Colon (tissue), 2 donors: ENCODE results near the gene PML.

Experiments used
- FAIRE-seq: peaks from 2 replicates; lab custom pipeline; 2012; peaks lifted over from hg19 to GRCh38; lab: Jason Lieb, UNC
- donor health status: control.
- donor health status: control.

Gene PML

DNA sequence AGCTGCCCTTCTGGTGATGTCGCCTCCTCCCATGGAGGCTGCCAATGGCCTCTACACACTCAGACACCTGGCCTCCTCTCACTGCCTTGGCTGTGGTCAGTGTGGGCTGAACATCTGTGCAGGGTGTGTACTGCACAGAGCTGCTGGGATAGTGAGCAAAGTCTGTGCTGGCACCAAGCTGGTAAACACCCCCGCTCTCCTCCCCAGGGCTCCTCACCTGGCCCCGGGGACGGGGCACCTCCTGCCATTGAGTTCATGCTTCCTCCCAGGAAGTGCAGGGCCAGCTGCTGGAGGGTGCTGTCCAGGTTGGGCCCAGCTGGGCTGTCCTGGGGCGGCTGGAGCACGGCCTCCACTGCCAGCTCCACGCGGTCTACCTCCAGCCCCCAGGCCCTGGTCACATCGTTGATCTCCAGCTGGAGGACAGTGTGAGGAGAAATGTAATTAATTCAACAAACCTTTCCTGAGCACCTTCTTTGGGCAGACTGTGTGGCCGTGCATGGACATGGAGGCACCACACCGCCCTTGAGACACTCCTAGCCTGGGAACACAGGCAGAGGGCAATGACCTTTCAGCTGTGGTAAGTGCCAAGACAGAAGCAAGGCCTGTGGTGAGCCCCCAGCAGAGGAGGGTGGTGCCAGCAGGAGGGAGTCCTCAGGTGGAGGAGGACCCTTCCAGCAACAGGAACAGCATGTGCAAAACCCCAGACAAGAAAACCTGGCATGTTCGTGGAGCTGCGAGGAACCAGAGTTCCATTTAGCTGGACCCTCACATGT lies 9.2 kb upstream of the PML start:
- FAIRE-seq, result no peak

DNA sequence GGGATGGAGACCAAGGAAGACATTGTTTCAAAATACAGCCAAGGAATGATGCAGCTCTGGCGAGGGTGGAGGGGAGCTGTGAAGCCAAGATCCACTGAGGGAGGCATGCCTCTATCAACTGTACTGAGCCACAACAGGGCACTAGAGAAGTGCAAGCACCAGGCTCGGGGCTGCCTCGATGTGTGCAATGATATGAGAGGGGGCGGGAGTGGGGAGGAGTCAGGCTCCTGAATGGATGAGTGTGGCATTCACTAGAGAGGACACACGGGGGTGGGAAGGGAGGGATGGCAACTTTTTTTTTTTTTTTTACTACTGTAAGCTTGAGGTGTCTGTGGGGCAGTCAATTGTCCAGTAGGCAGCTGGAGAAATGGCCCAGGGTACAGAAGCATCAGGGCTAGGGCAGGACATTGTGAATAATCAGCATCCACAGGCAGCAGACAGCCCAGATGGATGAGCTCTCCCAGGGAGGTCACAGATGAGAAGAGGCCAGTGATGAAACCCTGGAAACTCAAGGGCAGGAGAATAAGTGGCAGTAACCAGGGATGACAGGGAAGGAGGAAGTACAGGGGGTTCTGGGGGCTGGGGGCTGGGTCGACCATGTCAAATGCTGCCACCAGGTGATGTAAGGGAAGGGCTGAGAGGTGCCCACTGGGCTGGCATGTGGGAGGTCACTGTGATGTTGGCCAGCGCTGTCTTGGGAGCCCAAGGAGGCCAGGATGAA lies 8.3 kb upstream of the PML start:
- no peak for FAIRE-seq

DNA sequence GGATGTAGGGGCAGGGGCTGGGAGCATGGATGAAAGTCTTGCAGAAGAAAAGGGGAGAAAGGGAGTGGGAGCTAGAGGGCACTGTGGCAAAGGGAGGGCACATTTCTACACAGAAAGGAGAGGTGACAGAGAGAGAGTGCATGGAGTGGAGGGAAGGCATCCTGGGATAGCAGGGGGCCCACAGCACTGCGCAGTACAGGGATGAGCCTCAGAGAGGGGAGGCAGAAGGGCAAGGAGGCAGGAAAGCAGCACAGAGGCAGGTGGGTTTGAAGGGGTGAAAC lies 7.8 kb upstream of the PML start:
- FAIRE-seq, result no peak

DNA sequence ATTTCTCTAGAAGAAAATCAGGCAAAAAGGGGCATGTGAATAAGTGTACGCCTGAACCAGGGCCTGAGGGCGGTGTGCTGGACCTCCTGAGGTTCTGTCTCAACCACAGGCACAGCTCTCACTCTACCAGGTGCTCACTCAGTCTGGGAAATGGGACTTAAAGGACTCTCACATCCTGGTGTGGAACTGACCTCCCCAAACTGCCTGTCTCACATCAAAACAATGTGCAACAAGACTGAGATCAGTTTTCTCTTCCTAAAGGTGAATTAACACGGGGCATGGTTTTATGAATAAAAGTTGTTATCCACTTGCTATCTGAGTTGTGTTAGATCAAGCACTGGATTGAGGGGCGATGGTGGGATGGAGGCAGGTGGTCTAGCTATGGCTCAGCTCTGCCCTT lies 7.3 kb upstream of the PML start:
- no peak for FAIRE-seq

DNA sequence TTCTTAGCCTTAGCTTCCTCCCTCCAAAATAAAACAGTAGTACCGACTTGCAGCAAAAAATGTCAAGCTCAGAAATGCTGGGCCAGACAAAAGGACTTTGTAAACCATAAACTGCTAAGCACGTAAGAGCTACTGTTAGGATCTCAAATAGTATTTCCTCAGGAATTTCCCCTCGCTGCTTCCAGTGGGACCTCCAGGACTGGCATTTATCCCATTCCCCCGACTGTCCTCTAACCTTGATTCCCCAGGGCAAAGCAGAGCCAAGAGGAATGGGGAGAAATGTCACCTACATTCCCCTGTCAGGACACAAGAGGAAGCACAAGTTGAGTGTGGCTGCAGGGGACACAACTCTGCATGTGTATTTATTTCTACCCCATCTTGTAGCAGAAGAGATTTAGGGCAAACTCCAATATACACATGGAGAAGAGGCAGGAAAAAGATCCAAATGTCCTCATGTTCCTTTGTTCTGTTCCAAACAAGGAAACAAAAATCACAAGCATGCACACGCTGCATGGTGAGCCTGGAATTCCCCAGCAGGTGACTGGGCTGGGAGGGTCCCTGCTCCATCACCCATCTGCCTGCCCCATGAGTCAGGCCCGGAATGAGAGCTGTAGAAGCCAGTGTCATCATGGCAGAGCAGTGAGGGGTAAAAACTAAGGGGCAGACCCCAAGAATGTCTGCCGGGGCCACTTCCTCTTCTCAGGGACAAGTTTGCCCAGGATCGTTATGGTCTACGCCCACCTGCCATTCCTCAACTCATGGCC lies 6.7 kb upstream of the PML start:
- FAIRE-seq, result no peak

DNA sequence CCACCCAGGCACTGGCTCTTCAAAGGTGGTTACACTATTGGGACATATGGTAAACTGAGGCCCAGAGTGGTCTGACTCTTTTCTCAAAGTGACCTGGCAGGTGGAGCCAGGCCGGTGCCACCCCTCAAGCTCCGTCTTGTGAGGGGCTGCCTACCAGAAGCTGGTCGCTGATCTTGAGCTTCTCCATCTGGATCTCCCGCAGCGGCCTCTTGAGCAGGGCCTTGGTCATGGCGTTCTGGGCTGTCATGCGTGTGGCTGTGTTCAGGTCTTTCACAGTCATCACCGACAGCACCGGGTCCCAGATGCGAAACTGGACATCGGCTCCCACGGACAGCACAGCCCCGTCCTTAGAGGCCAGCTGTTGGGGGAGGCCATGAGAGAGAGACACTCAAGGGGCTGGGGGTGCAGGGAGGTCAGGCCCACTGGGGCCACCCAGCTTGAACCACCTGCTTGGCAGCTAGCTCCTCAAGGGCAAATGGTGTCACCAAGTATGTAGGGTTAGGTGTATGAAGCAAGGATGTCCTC lies 6.0 kb upstream of the PML start:
- FAIRE-seq, result no peak

DNA sequence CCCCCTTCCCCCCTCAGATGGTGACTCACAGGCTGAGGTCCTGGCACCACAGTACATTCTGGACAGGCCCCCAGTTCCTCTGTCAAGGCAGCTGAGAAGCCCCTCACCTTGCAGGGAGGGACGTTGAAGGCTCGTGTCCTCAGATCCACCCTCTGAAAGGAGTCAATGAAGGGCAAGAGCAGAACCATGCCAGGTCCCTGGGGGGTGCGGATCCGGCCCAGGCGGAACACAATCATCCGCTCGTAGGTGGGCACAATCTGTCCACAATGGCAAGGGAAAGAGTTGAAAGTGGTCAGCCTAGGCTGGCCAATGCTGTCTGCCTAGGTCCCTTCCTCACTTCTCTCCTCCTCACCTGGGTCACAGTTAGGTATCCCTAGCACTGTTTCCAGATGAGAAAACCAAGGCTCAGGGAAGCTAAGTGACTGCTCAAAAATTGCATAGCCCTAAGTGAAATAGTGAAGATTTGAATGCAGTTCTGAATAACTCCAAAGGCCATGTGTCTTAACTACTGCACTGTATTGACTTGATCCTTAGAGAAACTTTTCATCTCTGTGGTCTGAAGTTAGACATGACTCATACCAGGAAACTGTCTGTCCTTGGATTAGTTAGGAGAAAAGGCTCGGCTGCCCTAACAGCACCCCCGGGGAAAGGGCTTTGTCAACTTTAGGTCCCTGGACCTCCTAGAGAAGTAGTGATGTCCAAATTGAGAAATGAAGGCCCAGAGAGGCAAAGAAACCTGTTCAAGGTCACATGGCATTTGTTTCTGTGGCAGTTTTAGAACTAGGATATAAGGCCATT lies 5.3 kb upstream of the PML start:
- FAIRE-seq, result no peak

DNA sequence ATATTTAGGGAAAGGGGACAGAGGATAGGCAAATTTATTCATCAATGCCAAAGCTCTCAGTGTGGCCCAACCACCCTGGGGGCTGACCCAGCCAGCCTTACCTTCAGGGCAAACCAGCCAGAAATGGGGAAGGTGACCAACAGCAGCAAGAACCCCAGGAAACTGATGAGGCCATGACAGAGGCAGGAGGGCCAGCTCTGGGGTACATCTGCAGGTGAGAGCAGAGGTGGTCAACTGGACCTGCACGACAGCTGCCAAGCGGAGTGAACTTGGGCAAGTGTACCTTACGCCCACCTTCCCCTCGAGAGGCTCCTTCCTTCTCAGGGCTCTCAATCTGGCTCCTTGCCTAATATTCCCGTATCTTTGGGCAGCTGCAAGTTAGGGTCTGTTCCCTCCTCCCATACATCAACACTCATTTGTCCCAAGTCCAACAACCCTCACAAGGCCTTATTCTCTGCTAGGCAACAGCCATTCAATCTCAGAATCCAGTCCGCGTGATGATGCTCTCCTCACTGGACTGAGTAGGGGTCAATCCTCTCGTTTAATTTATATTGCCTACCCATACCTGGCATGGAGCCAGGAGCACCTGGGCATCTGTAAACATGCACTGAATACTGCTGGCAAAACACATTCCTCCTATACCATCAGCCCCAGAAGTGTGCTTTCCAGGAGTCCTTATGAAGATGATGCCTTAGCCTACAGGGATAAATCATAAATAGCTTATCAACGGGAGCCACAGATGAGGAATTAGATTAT lies 4.1 kb upstream of the PML start:
- FAIRE-seq, result no peak

DNA sequence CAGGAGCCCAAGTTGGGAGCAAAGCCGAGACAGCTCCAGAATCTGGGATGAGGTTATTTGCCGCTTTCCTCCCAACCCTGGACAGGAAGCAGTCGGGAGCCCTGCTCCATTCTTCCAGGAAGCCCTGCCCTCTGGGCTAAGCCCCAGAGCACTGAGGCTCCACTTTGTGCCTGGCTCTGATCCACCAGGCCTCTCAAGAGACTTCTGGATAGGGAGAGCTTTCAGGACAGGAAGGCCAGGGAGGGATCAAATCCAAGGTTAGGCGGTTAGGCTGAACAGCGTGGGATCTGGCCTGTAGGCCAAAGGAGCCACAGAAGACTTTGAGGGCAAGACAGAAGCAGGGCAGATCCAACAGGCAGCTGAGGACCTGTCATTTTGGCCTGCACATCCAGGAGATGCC lies 3.3 kb upstream of the PML start:
- no peak for FAIRE-seq

DNA sequence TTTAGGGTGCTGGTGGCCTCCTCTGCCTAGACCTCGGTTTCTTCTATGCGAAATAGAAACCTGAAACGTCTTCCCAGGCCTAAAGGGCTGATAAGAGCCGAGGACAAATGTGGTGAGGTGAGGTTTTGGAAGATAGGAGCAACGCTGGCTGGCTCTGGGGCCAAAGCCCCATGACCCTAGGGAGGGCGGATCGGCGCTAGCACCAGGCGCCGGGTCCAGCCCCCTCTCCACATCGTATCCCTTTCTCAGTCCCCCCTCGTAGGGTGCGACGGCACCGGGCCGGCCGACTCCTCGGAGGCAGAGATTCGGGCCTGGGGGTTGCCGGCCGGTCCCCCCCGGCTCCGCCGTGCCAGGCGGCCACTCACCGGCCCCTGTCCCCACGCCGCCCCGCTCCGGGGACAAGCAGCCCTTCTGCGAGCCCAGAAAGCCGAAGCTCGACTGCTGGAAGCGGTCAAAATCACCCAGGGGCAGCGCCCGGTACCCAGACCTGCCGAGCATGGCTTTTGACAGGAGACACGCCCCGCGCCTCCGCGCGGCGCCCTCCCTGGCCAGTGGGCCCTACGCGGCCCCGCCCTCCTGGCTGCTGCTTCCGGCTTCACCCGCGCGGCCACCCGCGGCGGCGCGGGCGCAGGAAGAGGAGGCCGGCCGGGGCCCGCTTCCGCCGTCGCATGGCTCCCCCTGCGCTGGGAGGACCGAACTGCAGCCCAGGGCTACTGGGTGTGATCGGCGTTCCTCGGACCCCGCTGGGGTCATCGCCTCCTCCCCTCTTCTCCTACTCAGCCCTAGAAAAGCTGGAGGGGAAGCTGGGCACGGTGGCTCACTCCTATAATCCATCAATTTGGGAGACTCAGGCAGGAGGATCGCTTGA lies 2.6 kb upstream of the PML start, which contains the start of gene STOML1:
Gene STOML1, minus strand, starts transcription at position 570 of the 868 bp plus-strand sequence. Its CDS starts 72 bp downstream, at position 498.
- FAIRE-seq, result no peak

DNA sequence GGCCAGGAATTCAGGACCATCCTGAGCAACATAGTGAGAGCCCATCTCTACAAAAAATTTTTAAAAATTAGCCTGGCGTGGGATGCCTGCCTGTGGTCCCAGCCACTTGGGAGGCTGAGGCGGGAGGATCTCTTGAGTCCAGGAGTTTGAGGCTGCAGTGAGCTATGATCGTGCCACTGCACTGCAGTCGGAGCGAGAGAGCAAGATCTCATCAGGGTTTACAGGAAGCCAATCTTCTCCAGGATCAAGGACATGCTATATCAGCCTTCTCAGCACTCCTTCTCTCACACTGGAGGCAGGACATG lies 2.0 kb upstream of the PML start:
- no peak for FAIRE-seq

DNA sequence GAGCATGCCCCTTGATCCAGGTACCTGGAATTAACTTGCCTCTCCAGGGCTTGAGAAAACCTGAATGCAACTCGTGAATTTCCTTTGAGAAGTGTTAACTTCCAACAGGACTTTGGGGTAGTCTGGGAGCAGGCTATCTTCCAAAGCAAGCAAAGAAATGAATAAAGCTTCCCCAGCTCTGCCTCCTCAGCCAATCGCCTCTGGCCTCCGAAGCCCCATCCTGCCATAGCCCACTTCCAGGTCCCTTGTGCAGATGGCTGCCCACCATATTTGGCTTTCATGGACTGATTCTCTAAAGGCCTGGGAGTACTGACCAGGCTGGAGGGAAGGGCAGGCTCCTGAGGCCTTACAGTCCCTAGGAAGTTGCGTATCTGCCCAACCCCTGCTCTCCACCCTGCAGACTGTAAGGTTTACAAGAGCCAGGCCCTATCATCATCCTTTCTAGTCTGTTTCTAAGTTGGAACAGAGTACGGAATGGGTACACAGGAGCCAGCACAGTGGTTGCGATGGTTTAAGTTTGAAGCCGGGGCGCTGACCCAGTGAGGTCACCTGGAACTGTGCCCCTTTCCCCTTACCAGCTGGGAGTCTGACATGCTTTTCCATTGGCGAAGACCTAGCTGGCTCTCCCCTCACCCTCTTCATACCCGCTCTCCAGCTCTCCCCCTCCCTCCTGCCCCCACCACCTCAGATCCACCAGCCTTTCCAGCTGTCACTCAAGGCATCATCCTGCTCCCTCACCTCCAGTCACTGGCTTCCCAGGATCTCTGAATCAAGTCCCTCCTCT lies 1.1 kb upstream of the PML start:
- FAIRE-seq, result no peak

DNA sequence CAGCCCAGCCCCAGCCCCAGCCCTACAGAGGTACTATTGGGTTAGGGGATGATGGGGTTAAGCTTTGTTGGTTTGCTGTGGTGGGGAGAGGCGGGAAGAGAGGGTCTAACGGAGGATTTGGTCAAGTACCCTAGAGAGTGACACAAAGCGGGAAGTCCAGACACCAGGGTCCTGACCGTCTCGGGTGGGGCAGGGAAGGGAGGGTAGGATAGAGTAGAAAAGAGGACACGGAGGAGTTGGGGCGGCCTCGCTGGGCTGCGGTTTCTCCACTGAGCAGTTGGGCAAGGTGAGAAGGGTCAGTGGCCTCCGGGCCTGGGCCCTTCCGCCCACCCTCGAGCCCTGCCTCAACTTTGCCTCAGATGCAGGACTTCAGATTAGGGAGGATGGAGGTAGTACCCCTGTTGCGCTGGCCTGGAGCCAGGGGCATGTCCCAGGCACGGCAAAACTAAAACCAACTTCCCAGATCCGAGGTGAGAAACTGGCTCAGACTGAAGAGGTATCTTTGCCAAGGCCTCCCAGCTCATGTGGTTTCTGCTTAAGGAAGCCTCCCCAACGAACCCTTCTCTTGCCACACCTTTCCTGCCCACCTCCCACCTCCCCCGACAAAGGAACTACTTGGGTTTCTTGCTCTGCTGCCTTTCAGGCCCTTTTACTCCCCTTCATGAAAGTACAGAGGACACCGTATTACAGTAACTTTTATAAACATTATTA lies 551 bp downstream of the PML start:
- FAIRE-seq, result no peak

DNA sequence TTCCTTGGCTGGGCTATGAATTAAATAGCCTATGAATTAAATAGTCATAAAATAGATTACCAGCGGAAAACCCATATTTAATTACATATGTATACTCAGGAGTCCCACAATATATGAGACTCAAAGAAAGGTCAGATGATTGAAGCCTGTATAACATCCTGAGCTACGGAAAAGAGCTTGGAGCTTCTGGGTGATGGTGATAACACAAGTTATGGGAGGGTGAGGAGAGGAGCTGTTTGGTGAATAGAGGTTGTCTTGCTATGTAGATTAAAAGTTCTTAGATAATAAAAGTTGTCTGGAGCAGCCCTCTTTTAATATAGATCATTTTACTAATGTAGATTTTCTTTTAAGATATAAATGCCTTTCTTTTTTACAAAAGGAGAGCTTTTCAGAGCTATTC lies 1.8 kb downstream of the PML start:
- FAIRE-seq, result no peak

DNA sequence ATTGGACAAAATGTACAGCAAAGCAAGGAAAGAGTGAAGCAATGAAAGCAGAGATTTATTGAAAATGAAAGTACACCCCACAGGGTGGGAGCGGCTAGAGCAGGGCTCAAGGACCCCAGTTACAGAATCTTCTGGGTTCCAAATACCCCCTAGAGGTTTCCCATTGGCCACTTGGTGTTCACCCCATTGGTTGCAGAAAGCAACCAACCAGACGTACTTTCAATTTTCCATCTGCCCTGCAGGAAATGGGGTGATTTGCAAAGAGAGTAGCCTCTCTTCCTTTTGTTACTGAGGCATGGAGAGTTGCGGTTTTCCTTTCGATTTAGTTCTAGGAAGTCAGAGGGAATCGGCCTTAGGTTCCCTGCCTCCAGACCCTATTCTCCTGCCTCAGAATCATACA lies 2.4 kb downstream of the PML start:
- no peak for FAIRE-seq

DNA sequence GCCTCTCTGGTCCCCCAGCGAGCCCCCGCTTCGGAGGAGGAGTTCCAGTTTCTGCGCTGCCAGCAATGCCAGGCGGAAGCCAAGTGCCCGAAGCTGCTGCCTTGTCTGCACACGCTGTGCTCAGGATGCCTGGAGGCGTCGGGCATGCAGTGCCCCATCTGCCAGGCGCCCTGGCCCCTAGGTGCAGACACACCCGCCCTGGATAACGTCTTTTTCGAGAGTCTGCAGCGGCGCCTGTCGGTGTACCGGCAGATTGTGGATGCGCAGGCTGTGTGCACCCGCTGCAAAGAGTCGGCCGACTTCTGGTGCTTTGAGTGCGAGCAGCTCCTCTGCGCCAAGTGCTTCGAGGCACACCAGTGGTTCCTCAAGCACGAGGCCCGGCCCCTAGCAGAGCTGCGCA lies 3.5 kb downstream of the PML start:
- no peak for FAIRE-seq

DNA sequence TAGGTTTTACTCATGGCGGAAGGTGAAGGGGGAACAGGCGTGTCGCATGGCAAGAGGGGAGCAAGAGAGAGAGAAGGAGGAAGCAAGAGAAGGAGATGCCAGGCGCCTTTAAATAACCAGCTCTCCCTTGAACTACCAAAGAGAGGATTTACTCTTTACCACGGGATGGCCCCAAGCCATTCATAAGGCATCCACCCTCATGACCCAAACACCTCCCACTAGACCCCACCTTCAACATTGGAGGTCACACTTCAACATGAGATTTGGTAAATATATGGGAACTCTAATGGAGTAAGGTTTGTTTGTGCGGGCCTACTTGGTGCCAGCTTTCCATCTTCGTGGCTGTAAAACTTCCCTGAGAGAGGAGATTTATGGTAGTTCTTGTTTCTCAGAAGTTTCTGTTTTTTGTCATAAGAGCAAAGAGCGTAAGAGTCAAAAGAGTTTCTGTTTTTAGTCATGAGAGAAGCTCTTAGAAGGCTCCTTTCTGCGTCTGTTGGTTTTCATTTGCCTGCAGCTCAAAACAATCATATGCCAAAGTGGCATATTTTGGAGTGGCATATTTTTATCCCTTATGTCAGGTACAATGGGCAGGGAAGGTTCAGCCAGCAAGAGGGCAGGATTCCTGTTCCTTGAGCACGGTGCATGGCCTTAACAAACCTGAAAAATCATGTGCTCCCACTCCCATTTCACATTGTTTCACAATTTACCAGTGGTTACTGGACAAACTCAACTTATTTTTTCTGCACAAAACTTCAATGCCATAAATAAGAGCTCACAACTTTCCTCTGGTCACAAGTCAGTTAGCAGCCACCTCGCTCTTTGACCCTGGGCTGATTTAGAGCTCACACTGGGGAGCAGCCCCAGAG lies 12.5 kb downstream of the PML start:
- FAIRE-seq, result no peak

DNA sequence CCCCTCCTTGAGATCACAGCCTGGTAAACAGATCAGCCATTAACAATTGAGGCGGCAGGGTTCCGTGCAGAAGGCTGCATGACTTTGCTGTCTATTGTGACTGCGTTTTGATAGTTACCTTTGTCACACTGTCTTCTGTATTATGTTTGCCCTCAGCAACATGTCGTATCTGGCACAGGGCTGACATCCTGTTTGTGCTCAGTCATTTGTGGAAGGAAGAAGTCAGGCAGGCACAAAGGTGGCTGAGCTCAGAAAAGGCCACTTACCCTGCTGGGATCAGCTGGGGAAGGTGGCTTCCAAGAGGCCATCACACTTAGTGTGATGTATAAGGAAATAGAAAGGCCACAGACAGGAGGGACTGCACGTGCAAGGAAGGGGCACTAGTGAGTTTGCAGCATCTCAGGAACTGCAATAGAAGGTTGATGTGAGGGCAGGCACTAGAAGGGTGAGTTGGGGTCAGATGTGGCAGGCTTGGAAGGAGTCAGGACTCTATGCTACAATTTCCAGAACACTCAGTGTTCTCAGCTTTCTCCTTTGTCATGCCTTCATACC lies 13.4 kb downstream of the PML start:
- FAIRE-seq, result no peak
